Measurements from ENCODE around the gene CRIM1.

CRIM1 gene

GRCh38 chr2:36376319-36376765 lies 20.8 kb downstream of the CRIM1 start:
- peak; percentile 75 for DNase-seq

- DNase-seq, result no peak
These were observed 21.6 kb downstream of the CRIM1 start for GRCh38 chr2:36376992-36377738.

GRCh38 chr2:36379710-36380448 lies 24.3 kb downstream of the CRIM1 start:
- no peak for DNase-seq

GRCh38 chr2:36380624-36381481 lies 25.3 kb downstream of the CRIM1 start:
- DNase-seq, result no peak

- DNase-seq, result no peak
These were observed 26.4 kb downstream of the CRIM1 start for GRCh38 chr2:36381993-36382392.

GRCh38 chr2:36382472-36382871 lies 26.9 kb downstream of the CRIM1 start:
- DNase-seq, result no peak

- DNase-seq, result no peak
These were observed 28.1 kb downstream of the CRIM1 start for GRCh38 chr2:36383726-36384125.

- DNase-seq, result no peak
These were observed 28.9 kb downstream of the CRIM1 start for GRCh38 chr2:36384454-36384853.

- DNase-seq, result no peak
These were observed 30.0 kb downstream of the CRIM1 start for GRCh38 chr2:36385603-36386002.

- DNase-seq, result no peak
These were observed 31.8 kb downstream of the CRIM1 start for GRCh38 chr2:36387258-36387916.

- DNase-seq, result no peak
These were observed 32.9 kb downstream of the CRIM1 start for GRCh38 chr2:36388472-36388871.

- DNase-seq, result peak; percentile 47
These were observed 33.5 kb downstream of the CRIM1 start for GRCh38 chr2:36389091-36389564.

GRCh38 chr2:36389577-36389976 lies 34.0 kb downstream of the CRIM1 start:
- DNase-seq, result no peak

- no peak for DNase-seq
These were observed 37.1 kb downstream of the CRIM1 start for GRCh38 chr2:36392571-36393255.

GRCh38 chr2:36393738-36394256 lies 38.2 kb downstream of the CRIM1 start:
- no peak for DNase-seq

GRCh38 chr2:36394804-36395203 lies 39.2 kb downstream of the CRIM1 start:
- DNase-seq, result no peak

- DNase-seq, result no peak
These were observed 40.3 kb downstream of the CRIM1 start for GRCh38 chr2:36395866-36396265.

- no peak for DNase-seq
These were observed 41.4 kb downstream of the CRIM1 start for GRCh38 chr2:36396878-36397539.

- DNase-seq, result no peak
These were observed 42.3 kb downstream of the CRIM1 start for GRCh38 chr2:36397728-36398413.

- no peak for DNase-seq
These were observed 43.5 kb downstream of the CRIM1 start for GRCh38 chr2:36399050-36399449.
